ENCODE measurements around the gene CCDC126. TPM values are rescaled to one million over a fixed set of nuclear protein-coding genes. Genes with fewer than 3 reads are reported as not detected.
"Not testable (repeated sequence)": the region's sequence is repeated elsewhere in the genome, so short reads cannot be mapped to it uniquely, and the experiment has no call there.

The CCDC126 gene
- total RNA-seq, 2 donors from 2014 or later = 8.4 to 21.4 TPM

GRCh38 chr7:23680414-23681405, 83.5 kb downstream of the CCDC126 start:
- Histone ChIP-seq H3K4me1 (replicated peaks) (no peaks in the 10 kb centered on the region), H3K27ac (peak overlapping the region; percentile 80), H3K27me3 (replicated peaks; ENCODE audit: insufficient read depth) (no peaks in the 10 kb centered on the region), H3K4me3 (peak overlapping the region; percentile 64 to 69), H3K36me3 (no peaks in the 10 kb centered on the region), H3K9me3 (no peaks in the 10 kb centered on the region)
- WGBS = 6% methylated on average over 41 of the region's 42 CpGs
- DNase-seq (ENCODE audit: low spot score) = peak; percentile 44
- TF ChIP-seq POLR2AphosphoS5 (IDR thresholded peaks at IDR 0.05) (no peak), POLR2A (IDR thresholded peaks at IDR 0.05) (no peak)
- TF ChIP-seq, protein P1, sequence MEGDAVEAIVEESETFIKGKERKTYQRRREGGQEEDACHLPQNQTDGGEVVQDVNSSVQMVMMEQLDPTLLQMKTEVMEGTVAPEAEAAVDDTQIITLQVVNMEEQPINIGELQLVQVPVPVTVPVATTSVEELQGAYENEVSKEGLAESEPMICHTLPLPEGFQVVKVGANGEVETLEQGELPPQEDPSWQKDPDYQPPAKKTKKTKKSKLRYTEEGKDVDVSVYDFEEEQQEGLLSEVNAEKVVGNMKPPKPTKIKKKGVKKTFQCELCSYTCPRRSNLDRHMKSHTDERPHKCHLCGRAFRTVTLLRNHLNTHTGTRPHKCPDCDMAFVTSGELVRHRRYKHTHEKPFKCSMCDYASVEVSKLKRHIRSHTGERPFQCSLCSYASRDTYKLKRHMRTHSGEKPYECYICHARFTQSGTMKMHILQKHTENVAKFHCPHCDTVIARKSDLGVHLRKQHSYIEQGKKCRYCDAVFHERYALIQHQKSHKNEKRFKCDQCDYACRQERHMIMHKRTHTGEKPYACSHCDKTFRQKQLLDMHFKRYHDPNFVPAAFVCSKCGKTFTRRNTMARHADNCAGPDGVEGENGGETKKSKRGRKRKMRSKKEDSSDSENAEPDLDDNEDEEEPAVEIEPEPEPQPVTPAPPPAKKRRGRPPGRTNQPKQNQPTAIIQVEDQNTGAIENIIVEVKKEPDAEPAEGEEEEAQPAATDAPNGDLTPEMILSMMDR (IDR thresholded peaks at IDR 0.05) = no peak
- intact Hi-C loops (cut with DNase I) = loop anchor here (2.0 to 10.0 kb wide), 2 partner anchors 84 to 666 kb away; partner anchors contain the start of genes CCDC126 and HYCC1

DNA sequence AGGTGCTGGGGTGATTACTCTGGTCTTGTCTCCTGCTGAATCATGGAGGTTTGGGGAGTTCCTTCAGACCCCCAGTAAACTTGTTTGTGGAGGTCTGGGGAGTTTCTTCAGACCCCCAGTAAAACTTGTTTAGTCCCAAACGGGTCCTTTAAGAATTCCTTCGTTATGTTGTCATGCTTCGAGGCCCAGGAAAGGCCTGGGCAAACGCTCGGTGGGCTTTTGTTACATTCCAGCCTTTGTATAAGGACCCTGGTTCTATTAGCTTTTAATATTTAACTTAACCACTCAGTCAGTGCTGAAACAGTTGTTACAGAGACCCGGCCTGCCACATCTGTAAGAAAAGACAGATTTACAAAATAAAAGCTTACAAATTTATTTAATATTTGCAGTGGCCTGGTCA, 86.9 kb downstream of the CCDC126 start:
- WGBS = 71% methylated on average over 6 of the region's 6 CpGs
- not testable (repeated sequence) for H3K4me3 ChIP-seq; H3K36me3 ChIP-seq; H3K4me1 ChIP-seq (replicated peaks); H3K9me3 ChIP-seq; H3K27me3 ChIP-seq (replicated peaks; ENCODE audit: insufficient read depth); H3K27ac ChIP-seq; DNase-seq (ENCODE audit: low spot score)
- intact Hi-C loops (cut with DNase I) = loop anchor here (10.0 kb wide), 1 partner anchor 669 kb away; the partner anchor contains the start of gene HYCC1

- no peaks in the 10 kb centered on the region for H3K36me3 ChIP-seq
- peak overlapping the region in 1 of 2 donors; percentile 45 for H3K27ac ChIP-seq
- no peaks in the 10 kb centered on the region for H3K4me1 ChIP-seq (replicated peaks)
- H3K27me3 ChIP-seq (replicated peaks; ENCODE audit: insufficient read depth) = no peaks in the 10 kb centered on the region
- no peak for DNase-seq (ENCODE audit: low spot score)
- peak overlapping the region in 1 of 2 donors; percentile 9 for H3K4me3 ChIP-seq
- TF ChIP-seq POLR2AphosphoS5 (IDR thresholded peaks at IDR 0.05) = no peak
- TF ChIP-seq, protein P1 (IDR thresholded peaks at IDR 0.05) = no peak
- no peak for TF ChIP-seq POLR2A (IDR thresholded peaks at IDR 0.05)
- WGBS = 24% methylated on average over 3 of the region's 3 CpGs
- H3K9me3 ChIP-seq = no peaks in the 10 kb centered on the region
- intact Hi-C loops (cut with DNase I) = loop anchor here (10.0 kb wide), 1 partner anchor 671 kb away; the partner anchor contains the start of gene HYCC1
These were observed 88.5 kb downstream of the CCDC126 start for GRCh38 chr7:23685731-23686130.

DNA sequence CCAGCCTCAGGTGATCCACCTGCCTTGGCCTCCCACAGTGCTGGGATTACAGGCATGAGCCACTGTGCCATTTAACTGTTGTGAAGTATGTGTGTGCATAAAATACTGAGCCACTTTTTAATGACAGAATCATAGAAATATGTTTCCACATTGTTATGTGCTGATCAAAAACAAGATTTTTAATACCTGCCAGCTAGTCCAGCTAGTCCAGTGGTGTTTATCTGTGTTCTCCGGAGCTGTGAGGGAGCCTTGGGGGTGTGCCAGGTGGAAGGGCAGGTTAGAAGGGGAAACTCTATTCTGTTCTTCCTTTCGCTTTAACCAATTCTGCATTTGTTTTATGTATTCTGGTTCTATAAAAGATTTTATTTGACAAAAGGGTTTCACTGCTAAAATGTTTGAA, 89.8 kb downstream of the CCDC126 start:
- no peaks in the 10 kb centered on the region for H3K4me1 ChIP-seq (replicated peaks)
- H3K27ac ChIP-seq = no peak overlapping the region
- whole genome bisulfite sequencing = 25% methylated on average over 2 of the region's 2 CpGs
- no peaks in the 10 kb centered on the region for H3K27me3 ChIP-seq (replicated peaks; ENCODE audit: insufficient read depth)
- DNase-seq (ENCODE audit: low spot score) = peak; percentile 28
- H3K9me3 ChIP-seq = no peaks in the 10 kb centered on the region
- TF ChIP-seq POLR2AphosphoS5 (IDR thresholded peaks at IDR 0.05) (no peak), POLR2A (IDR thresholded peaks at IDR 0.05) (no peak)
- TF ChIP-seq, protein P1 (IDR thresholded peaks at IDR 0.05) = no peak
- H3K36me3 ChIP-seq = no peaks in the 10 kb centered on the region
- intact Hi-C loops (cut with DNase I) = loop anchor here (10.0 kb wide), 1 partner anchor 672 kb away; the partner anchor contains the start of gene HYCC1
- no peak overlapping the region for H3K4me3 ChIP-seq

DNA sequence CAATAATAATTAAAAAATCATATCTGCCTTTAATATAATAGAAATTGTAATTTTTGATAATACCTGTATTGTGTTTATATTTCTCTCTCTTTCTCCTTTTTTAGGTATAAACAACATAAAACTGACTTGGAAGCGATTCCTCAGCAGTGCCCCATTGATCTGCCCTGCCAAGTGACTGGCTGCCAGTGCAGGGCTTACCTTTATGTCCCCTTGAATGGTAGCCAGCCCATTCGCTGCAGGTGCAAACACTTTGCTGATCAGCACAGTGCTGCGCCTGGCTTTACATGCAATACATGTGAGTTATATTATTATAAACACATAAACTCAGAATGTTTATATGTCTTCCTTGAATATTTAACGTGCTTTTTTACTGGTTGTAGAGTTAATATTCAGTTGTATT, 92.0 kb downstream of the CCDC126 start:
- WGBS = 86% methylated on average over 4 of the region's 4 CpGs
- DNase-seq (ENCODE audit: low spot score) = no peak
- no peak overlapping the region for H3K27ac ChIP-seq
- H3K27me3 ChIP-seq (replicated peaks; ENCODE audit: insufficient read depth) = no peaks in the 10 kb centered on the region
- no peak for TF ChIP-seq POLR2A (IDR thresholded peaks at IDR 0.05)
- TF ChIP-seq, protein P1 (IDR thresholded peaks at IDR 0.05) = no peak
- TF ChIP-seq POLR2AphosphoS5 (IDR thresholded peaks at IDR 0.05) = no peak
- H3K4me1 ChIP-seq (replicated peaks) = no peaks in the 10 kb centered on the region
- intact Hi-C loops (cut with DNase I) = loop anchor here (10.0 kb wide), 1 partner anchor 674 kb away; the partner anchor contains the start of gene HYCC1
- H3K36me3 ChIP-seq = no peaks in the 10 kb centered on the region
- H3K4me3 ChIP-seq = no peak overlapping the region
- H3K9me3 ChIP-seq = no peaks in the 10 kb centered on the region

Data from prostate gland (tissue), 2 donors.